GM20431 (cell line): ENCODE data around the gene PPARD.
"Not testable (repeated sequence)": the region's sequence is repeated elsewhere in the genome, so short reads cannot be mapped to it uniquely, and the experiment has no call there.

ENCODE experiments used
- in situ Hi-C: fragments of 300-500 bp; cut with MseI, MboI; formaldehyde crosslinking; loops from one replicate; pipeline ENCODE4 v1.15.0; 2020; ENCODE audit warnings: low sequenced_read_pairs; ENCODE audit not compliant: unreplicated experiment

PPARD gene

GRCh38 chr6:35432291-35432690 lies 89.9 kb downstream of the PPARD start:
- in situ Hi-C loops = no loop called here

- in situ Hi-C loops = not testable (repeated sequence)
These were observed 90.3 kb downstream of the PPARD start for GRCh38 chr6:35432702-35433101.

- in situ Hi-C loops = no loop called here
These were observed 92.9 kb downstream of the PPARD start for GRCh38 chr6:35435074-35435837.

- in situ Hi-C loops = no loop called here
These were observed 93.9 kb downstream of the PPARD start for GRCh38 chr6:35436071-35436857.

- in situ Hi-C loops = not testable (repeated sequence)
These were observed 96.2 kb downstream of the PPARD start for GRCh38 chr6:35438378-35439065.

- in situ Hi-C loops = no loop called here
These were observed 97.0 kb downstream of the PPARD start for GRCh38 chr6:35439308-35439707.

GRCh38 chr6:35441205-35441604 lies 98.8 kb downstream of the PPARD start:
- in situ Hi-C loops = no loop called here

- in situ Hi-C loops = no loop called here
These were observed 99.3 kb downstream of the PPARD start for GRCh38 chr6:35441642-35442041.

GRCh38 chr6:35442693-35443092 lies 100.3 kb downstream of the PPARD start:
- in situ Hi-C loops = no loop called here

GRCh38 chr6:35443341-35444030 lies 101.1 kb downstream of the PPARD start:
- in situ Hi-C loops = no loop called here

GRCh38 chr6:35445691-35446090 lies 103.3 kb downstream of the PPARD start:
- in situ Hi-C loops = no loop called here

GRCh38 chr6:35448191-35448590 lies 105.8 kb downstream of the PPARD start:
- in situ Hi-C loops = no loop called here

GRCh38 chr6:35449287-35449881 lies 107.0 kb downstream of the PPARD start:
- in situ Hi-C loops = no loop called here

GRCh38 chr6:35451354-35452182 lies 109.2 kb downstream of the PPARD start:
- in situ Hi-C loops = loop anchor here (10.0 kb wide), 1 partner anchor 107 kb away; the partner anchor contains the start of gene PPARD

GRCh38 chr6:35452183-35453090 lies 110.1 kb downstream of the PPARD start, which contains the start of gene FANCE:
TSS of gene FANCE (plus strand) at chr6:35452338. CDS start at chr6:35452546, 208 bp downstream.
- in situ Hi-C loops = loop anchor here (10.0 kb wide), 1 partner anchor 108 kb away; the partner anchor contains the start of gene PPARD

GRCh38 chr6:35453236-35453635 lies 110.9 kb downstream of the PPARD start:
- in situ Hi-C loops = loop anchor here (10.0 kb wide), 1 partner anchor 108 kb away; the partner anchor contains the start of gene PPARD

- in situ Hi-C loops = loop anchor here (10.0 kb wide), 1 partner anchor 110 kb away; the partner anchor contains the start of gene PPARD
These were observed 112.2 kb downstream of the PPARD start for GRCh38 chr6:35454391-35455110.
